Right ventricle myocardium superior (tissue), 1 donor: ENCODE data around the gene OPHN1. TPM values are rescaled to one million over a fixed set of nuclear protein-coding genes. Genes with fewer than 3 reads are reported as not detected.

ENCODE experiments used
- ATAC-seq: fragments of 200-7000 bp; cut with Tn5 transposase; one replicate; pipeline ENCODE4 v1.9.1; 2020; ENCODE audit warnings: mild to moderate bottlenecking; ENCODE audit not compliant: poor library complexity
- DNase-seq: peaks from one replicate; pipeline ENCODE4 v3.0.0-alpha.2; 2020
- intact Hi-C: fragments of 100-400 bp; cut with DNase I; formaldehyde crosslinking; loops from one replicate; pipeline ENCODE4 v1.11.2; 2022
- long read RNA-seq: library from polyadenylated mRNA; unstranded; transcript quantifications from one replicate; pipeline ENCODE4 v2.0.0, GENCODE V29; 2021
- total RNA-seq: library from RNA; stranded (reverse); fragmentation: NEBNext Ultra II Directional; extraction: Animal tissue kit (Norgen Biotek cat#: 25700); gene quantifications from one replicate; pipeline ENCODE4 v1.2.1, GENCODE V29; 2021
- donor health status: DM: no; HTN: yes; CAD: no; lungs with severe emphysema.

OPHN1 gene
- total RNA-seq: 4.3 TPM
- long read RNA-seq, partial matches to known transcripts: 1 of 3 reads
- long read RNA-seq, other reads (novel, unspliced or antisense): 2 of 3 reads

- intact Hi-C loops: no loop called here
- peak; percentile 94 for ATAC-seq
- DNase-seq: peak; percentile 86
Measured at GRCh38 chrX:68433155-68433980, at the start of gene OPHN1. TSS of gene OPHN1 (minus strand) at chrX:68433495. CDS start at chrX:68433020, 475 bp downstream.

- no peak for ATAC-seq
- no peak for DNase-seq
- intact Hi-C loops: no loop called here
Measured at GRCh38 chrX:68480969-68481368, 47.7 kb upstream of the OPHN1 start.

GRCh38 chrX:68464796-68465195 is 31.5 kb upstream of the OPHN1 start:
- DNase-seq (no peak), ATAC-seq (no peak)
- intact Hi-C loops: loop anchor here (5.0 kb wide), 1 partner anchor 267 kb away; no protein-coding TSS in a partner anchor

- ATAC-seq (no peak), DNase-seq (no peak)
- intact Hi-C loops: loop anchor here (5.0 kb wide), 1 partner anchor 267 kb away; no protein-coding TSS in a partner anchor
Measured at GRCh38 chrX:68463880-68464279, 30.6 kb upstream of the OPHN1 start.

- peak; percentile 59 for ATAC-seq
Measured at GRCh38 chrX:68462653-68463052, 29.4 kb upstream of the OPHN1 start.

GRCh38 chrX:68462197-68462596 is 28.9 kb upstream of the OPHN1 start:
- ATAC-seq (no peak), DNase-seq (no peak)
- intact Hi-C loops: loop anchor here (5.0 kb wide), 1 partner anchor 265 kb away; no protein-coding TSS in a partner anchor

More at GRCh38 chrX:68462653-68463052, 29.4 kb upstream of the OPHN1 start:
- DNase-seq: no peak
- intact Hi-C loops: loop anchor here (5.0 kb wide), 1 partner anchor 265 kb away; no protein-coding TSS in a partner anchor

- no peak for DNase-seq
- intact Hi-C loops: loop anchor here (5.0 kb wide), 1 partner anchor 264 kb away; no protein-coding TSS in a partner anchor
- no peak for ATAC-seq
Measured at GRCh38 chrX:68461576-68461975, 28.3 kb upstream of the OPHN1 start.

- intact Hi-C loops: loop anchor here (5.0 kb wide), 1 partner anchor 264 kb away; no protein-coding TSS in a partner anchor
- ATAC-seq (no peak), DNase-seq (no peak)
Measured at GRCh38 chrX:68461093-68461492, 27.8 kb upstream of the OPHN1 start.

GRCh38 chrX:68455151-68455510 is 21.8 kb upstream of the OPHN1 start:
- ATAC-seq (no peak), DNase-seq (no peak)
- intact Hi-C loops: no loop called here

- ATAC-seq (no peak), DNase-seq (no peak)
- intact Hi-C loops: no loop called here
Measured at GRCh38 chrX:68454476-68455150, 21.3 kb upstream of the OPHN1 start.

- DNase-seq: no peak
- no peak for ATAC-seq
- intact Hi-C loops: no loop called here
Measured at GRCh38 chrX:68451720-68452119, 18.4 kb upstream of the OPHN1 start.

- ATAC-seq: no peak
- no peak for DNase-seq
- intact Hi-C loops: no loop called here
Measured at GRCh38 chrX:68443155-68443868, 10.0 kb upstream of the OPHN1 start.

- ATAC-seq (peak; percentile 76), DNase-seq (peak; percentile 51)
- intact Hi-C loops: no loop called here
Measured at GRCh38 chrX:68440940-68441339, 7.6 kb upstream of the OPHN1 start.

- DNase-seq: no peak
- no peak for ATAC-seq
- intact Hi-C loops: no loop called here
Measured at GRCh38 chrX:68440442-68440841, 7.1 kb upstream of the OPHN1 start.

- intact Hi-C loops: no loop called here
- no peak for ATAC-seq
- DNase-seq: no peak
Measured at GRCh38 chrX:68439341-68439740, 6.0 kb upstream of the OPHN1 start.

GRCh38 chrX:68438575-68438974 is 5.3 kb upstream of the OPHN1 start:
- ATAC-seq (no peak), DNase-seq (no peak)
- intact Hi-C loops: no loop called here

GRCh38 chrX:68433981-68434299 is 645 bp upstream of the OPHN1 start:
- ATAC-seq (no peak), DNase-seq (no peak)
- intact Hi-C loops: no loop called here

- peak; percentile 40 for ATAC-seq
- intact Hi-C loops: no loop called here
Measured at GRCh38 chrX:68432648-68433047, 647 bp downstream of the OPHN1 start.

GRCh38 chrX:68431836-68432235 is 1.5 kb downstream of the OPHN1 start:
- DNase-seq (no peak), ATAC-seq (no peak)
- intact Hi-C loops: no loop called here

More at GRCh38 chrX:68432648-68433047, 647 bp downstream of the OPHN1 start:
- no peak for DNase-seq
